ENCODE results near the gene USP7. TPM values are rescaled to one million over a fixed set of nuclear protein-coding genes. Genes with fewer than 3 reads are reported as not detected.

The USP7 gene
- total RNA-seq, 4 donors from 2014 or later: 62.5 to 109 (median 89.1) TPM

DNA sequence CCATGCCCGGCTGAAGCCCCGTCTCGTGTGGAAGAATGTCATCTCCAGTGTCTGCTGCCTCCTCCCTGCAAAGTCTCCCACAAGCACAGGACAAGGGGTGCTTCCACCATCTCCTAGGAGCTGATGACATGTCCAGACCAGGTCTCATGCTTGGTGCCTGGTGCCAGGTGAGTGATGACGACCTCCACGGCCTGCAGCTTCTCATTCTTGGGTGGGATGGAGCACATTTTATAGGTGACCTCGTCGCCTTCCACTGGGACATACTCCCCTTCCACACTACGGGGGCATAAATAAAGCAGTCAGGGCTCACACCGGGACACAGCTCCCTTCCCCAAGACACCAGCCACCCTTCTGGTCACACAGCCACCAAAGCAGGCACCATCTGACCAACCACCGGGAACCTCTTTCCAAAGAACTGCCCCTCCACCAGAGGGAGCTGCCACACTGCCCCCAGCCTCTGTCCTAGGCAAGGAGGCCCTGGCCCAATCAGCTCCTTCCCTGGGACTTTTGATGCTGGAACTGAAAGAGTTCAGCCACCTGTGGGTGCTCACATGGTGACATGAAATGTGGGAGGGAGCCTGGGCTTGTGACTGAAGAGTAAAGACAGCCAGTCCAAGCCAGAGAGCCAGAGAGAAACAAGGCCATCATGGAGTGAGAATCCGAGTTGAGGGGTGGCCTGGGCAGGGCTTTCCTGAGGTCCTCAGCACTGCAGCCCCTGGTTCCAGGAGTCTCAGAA is 108.5 kb downstream of the USP7 start:
- Histone ChIP-seq H3K9me3 (no peaks in the 10 kb centered on the region), H3K36me3 (peaks cover 21 to 76% (median 43%) of the 10 kb centered on the region in 3 donors), H3K4me1 (peaks cover 5 to 58% (median 33%) of the 10 kb centered on the region in 3 donors), H3K27me3 (no peaks in the 10 kb centered on the region), H3K4me3 (no peak overlapping the region), H3K27ac (no peak overlapping the region)
- intact Hi-C loops (cut with DNase I): no loop called here
- TF ChIP-seq POLR2A (IDR thresholded peaks at IDR 0.05) (no peak), CTCF (IDR thresholded peaks at IDR 0.05) (peak in 1 of 6 experiments; percentile 35)
- 91 to 94% methylated on average over 5 to 7 of the region's 11 CpGs for WGBS, 2 donors
- DNase-seq: no peak

DNA sequence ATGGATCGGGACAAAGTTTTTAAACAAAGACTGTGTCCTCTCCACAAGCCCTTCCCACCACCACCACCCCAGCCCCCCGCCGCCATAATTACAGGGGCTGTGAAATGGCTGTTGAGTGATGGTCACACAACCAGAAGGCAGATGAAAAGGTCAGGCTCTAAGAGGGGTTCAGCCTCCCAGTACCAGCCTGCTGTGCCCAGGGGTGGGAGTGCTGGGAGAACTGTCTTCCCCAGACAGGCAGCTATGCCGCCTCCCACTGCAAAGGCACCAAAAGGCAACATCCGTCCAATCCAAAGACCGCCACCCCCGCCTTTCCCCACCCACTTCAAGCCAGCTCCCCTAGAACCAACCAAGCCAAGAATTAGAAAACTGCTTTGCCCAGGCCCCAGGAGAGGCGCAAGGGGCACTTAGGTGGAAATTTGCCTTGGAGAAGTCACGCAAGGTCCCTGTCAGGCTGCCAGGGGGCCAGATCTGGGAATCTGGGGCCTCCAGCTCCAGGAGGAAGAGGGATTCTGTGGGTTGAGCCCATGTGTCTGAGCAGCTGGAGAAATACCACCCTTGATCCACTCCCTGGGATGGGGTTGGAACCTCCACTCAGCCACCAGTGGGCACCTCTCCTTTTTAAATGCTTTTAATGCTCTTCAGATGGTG is 109.3 kb downstream of the USP7 start:
- Histone ChIP-seq H3K27ac (peak overlapping the region in 3 of 4 donors; percentile 17 to 25 (median 24)), H3K27me3 (no peaks in the 10 kb centered on the region), H3K4me1 (peaks cover 10 to 58% (median 33%) of the 10 kb centered on the region in 3 donors), H3K4me3 (no peak overlapping the region), H3K36me3 (peaks cover 21 to 80% (median 43%) of the 10 kb centered on the region in 3 donors), H3K9me3 (no peaks in the 10 kb centered on the region)
- intact Hi-C loops (cut with DNase I): no loop called here
- TF ChIP-seq POLR2A (IDR thresholded peaks at IDR 0.05) (no peak), CTCF (IDR thresholded peaks at IDR 0.05) (no peak)
- WGBS, 2 donors: 90 to 95% methylated on average over 1 to 3 of the region's 9 CpGs
- DNase-seq: no peak

GRCh38 chr16:8853611-8854010 is 110.1 kb downstream of the USP7 start:
- TF ChIP-seq POLR2A (IDR thresholded peaks at IDR 0.05) (no peak), CTCF (IDR thresholded peaks at IDR 0.05) (no peak)
- Histone ChIP-seq H3K4me1 (peaks cover 10 to 58% (median 32%) of the 10 kb centered on the region in 3 donors), H3K27me3 (no peaks in the 10 kb centered on the region), H3K27ac (peak overlapping the region in 3 of 4 donors; percentile 53 to 78 (median 76)), H3K36me3 (peaks cover 21 to 80% (median 36%) of the 10 kb centered on the region in 3 donors), H3K4me3 (no peak overlapping the region), H3K9me3 (no peaks in the 10 kb centered on the region)
- 79 to 82% methylated on average over 7 of the region's 7 CpGs for WGBS, 2 donors
- no peak for DNase-seq
- intact Hi-C loops (cut with DNase I): no loop called here

DNA sequence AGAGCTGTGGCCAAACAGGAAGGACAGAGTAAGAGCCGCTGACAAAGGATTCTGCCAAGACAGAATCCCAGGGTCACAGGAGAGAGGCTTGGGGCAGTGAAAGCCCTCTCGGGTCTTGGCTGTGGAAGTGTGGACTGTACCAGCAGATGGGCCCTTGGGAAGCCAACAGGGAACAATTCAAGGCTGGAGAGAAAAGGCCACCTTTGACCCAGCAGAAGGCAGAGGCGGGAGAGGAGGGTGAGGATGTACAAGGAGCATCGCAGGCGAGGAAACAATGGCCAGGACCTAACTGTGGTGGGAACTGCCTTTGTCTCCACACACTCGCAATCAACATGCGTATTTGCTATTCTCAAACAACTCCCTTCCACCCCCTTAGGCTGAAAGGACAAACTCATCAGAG is 110.6 kb downstream of the USP7 start:
- WGBS, 2 donors: 84 to 88% methylated on average over 5 to 6 of the region's 7 CpGs
- H3K27ac ChIP-seq: peak overlapping the region in 3 of 4 donors; percentile 53 to 78 (median 76)
- intact Hi-C loops (cut with DNase I): no loop called here
- H3K36me3 ChIP-seq: peaks cover 18 to 80% (median 32%) of the 10 kb centered on the region in 3 donors
- no peak for TF ChIP-seq CTCF (IDR thresholded peaks at IDR 0.05)
- TF ChIP-seq POLR2A (IDR thresholded peaks at IDR 0.05): no peak
- H3K4me3 ChIP-seq: no peak overlapping the region
- H3K9me3 ChIP-seq: no peaks in the 10 kb centered on the region
- H3K27me3 ChIP-seq: no peaks in the 10 kb centered on the region
- DNase-seq: no peak
- H3K4me1 ChIP-seq: peaks cover 10 to 58% (median 32%) of the 10 kb centered on the region in 3 donors

GRCh38 chr16:8852534-8852933 is 111.2 kb downstream of the USP7 start:
- Histone ChIP-seq H3K27me3 (no peaks in the 10 kb centered on the region), H3K36me3 (peaks cover 21 to 82% (median 29%) of the 10 kb centered on the region in 3 donors), H3K4me1 (peaks cover 10 to 56% (median 32%) of the 10 kb centered on the region in 3 donors), H3K4me3 (no peak overlapping the region), H3K9me3 (no peaks in the 10 kb centered on the region), H3K27ac (peak overlapping the region; percentile 53 to 79 (median 77))
- 55 to 68% methylated on average over 8 of the region's 8 CpGs for WGBS, 2 donors
- no peak for DNase-seq
- TF ChIP-seq CTCF (IDR thresholded peaks at IDR 0.05) (no peak), POLR2A (IDR thresholded peaks at IDR 0.05) (no peak)
- intact Hi-C loops (cut with DNase I): no loop called here

Measured in esophagus squamous epithelium (tissue), 5 donors.